ENCODE data around the gene EIF4H. TPM values are rescaled to one million over a fixed set of nuclear protein-coding genes. Genes with fewer than 3 reads are reported as not detected.
"Not testable (repeated sequence)": the region's sequence is repeated elsewhere in the genome, so short reads cannot be mapped to it uniquely, and the experiment has no call there.

Gene EIF4H
- total RNA-seq, 1 donor from 2014 or later = 159 TPM

DNA sequence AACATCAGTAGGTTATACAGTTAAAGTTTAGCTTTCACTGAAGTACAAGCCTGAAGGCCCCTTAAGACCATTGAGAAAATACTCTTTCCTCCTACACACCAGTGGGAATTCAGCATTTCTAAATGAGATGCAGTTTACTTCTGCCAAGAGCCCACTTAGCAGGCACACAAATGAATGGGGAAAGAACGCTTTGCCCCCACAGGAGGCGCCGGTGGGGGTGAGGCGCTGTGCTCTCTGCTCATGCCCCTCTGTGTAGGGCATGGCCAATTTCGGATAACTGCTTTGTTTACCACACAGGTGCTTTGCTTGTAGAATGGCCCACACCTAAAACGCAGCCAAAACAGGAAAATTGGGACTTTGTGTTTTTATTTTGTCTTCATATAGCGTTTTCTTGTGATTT is 19.8 kb downstream of the EIF4H start:
- no peak for DNase-seq
- H3K27me3 ChIP-seq (ENCODE audit: low read depth) = no peaks in the 10 kb centered on the region
- intact Hi-C loops (cut with micrococcal nuclease) = no loop called here
- H3K4me1 ChIP-seq = peaks cover 2% of the 10 kb centered on the region
- TF ChIP-seq, protein P1, sequence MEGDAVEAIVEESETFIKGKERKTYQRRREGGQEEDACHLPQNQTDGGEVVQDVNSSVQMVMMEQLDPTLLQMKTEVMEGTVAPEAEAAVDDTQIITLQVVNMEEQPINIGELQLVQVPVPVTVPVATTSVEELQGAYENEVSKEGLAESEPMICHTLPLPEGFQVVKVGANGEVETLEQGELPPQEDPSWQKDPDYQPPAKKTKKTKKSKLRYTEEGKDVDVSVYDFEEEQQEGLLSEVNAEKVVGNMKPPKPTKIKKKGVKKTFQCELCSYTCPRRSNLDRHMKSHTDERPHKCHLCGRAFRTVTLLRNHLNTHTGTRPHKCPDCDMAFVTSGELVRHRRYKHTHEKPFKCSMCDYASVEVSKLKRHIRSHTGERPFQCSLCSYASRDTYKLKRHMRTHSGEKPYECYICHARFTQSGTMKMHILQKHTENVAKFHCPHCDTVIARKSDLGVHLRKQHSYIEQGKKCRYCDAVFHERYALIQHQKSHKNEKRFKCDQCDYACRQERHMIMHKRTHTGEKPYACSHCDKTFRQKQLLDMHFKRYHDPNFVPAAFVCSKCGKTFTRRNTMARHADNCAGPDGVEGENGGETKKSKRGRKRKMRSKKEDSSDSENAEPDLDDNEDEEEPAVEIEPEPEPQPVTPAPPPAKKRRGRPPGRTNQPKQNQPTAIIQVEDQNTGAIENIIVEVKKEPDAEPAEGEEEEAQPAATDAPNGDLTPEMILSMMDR (IDR thresholded peaks at IDR 0.05; ENCODE audit: borderline replicate concordance) = no peak
- no peaks in the 10 kb centered on the region for H3K9me3 ChIP-seq (replicated peaks)
- no peak overlapping the region for H3K27ac ChIP-seq (replicated peaks)
- no peak overlapping the region for H3K4me3 ChIP-seq
- peaks cover 90% of the 10 kb centered on the region for H3K36me3 ChIP-seq

DNA sequence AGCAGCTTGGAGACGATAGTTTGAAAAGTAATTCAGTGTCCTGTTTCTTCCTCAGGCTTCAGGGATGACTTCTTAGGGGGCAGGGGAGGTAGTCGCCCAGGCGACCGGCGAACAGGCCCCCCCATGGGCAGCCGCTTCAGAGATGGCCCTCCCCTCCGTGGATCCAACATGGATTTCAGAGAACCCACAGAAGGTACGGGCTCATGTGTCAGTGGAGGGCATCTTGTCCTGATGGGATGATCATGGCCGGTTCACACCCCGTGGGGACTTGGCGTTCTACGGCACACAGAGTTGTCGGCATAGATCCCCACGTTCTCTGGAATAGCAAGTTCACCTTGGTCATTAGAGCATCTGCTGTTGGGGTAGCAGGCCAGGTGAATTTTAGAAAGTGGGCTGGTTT is 20.5 kb downstream of the EIF4H start:
- intact Hi-C loops (cut with micrococcal nuclease) = no loop called here
- Histone ChIP-seq H3K4me3 (no peak overlapping the region), H3K27me3 (ENCODE audit: low read depth) (no peaks in the 10 kb centered on the region), H3K36me3 (peaks cover 83% of the 10 kb centered on the region), H3K27ac (replicated peaks) (no peak overlapping the region), H3K9me3 (replicated peaks) (no peaks in the 10 kb centered on the region), H3K4me1 (no peaks in the 10 kb centered on the region)
- TF ChIP-seq, protein P1 (IDR thresholded peaks at IDR 0.05; ENCODE audit: borderline replicate concordance) = no peak
- DNase-seq = no peak

DNA sequence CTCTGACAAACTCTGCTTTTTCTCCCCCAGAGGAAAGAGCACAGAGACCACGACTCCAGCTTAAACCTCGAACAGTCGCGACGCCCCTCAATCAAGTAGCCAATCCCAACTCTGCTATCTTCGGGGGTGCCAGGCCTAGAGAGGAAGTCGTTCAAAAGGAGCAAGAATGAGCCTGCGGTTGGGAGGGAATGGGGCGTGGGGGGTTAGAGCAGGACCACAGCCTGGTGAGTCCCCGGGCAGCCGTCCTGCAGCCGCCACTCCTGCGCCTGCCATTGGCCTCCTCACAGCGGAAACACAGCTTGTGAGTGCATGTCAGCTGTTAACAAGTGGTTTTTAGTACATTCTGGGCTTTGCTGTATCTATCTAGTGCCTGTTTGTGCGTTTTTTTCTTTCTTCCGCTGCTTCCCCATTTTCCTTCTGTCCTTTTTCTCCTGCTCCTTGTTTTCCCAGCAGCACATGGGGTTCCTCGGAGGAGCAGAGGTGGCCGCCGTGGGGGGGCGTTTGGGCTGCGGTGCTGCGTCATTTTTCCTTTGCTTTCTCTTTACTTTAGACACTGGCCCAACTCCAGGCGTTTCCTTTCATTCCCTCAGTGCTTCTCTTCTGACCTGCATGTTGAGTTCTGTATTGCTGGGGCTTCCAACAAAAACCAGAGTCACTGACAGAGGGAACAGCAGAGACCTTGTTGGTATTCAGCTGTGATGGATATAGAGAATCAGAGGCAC is 21.1 kb downstream of the EIF4H start:
- peaks cover 77% of the 10 kb centered on the region for H3K36me3 ChIP-seq
- intact Hi-C loops (cut with micrococcal nuclease); H3K27me3 ChIP-seq (ENCODE audit: low read depth); H3K4me3 ChIP-seq; H3K4me1 ChIP-seq; H3K27ac ChIP-seq (replicated peaks); DNase-seq; H3K9me3 ChIP-seq (replicated peaks): not testable (repeated sequence)

DNA sequence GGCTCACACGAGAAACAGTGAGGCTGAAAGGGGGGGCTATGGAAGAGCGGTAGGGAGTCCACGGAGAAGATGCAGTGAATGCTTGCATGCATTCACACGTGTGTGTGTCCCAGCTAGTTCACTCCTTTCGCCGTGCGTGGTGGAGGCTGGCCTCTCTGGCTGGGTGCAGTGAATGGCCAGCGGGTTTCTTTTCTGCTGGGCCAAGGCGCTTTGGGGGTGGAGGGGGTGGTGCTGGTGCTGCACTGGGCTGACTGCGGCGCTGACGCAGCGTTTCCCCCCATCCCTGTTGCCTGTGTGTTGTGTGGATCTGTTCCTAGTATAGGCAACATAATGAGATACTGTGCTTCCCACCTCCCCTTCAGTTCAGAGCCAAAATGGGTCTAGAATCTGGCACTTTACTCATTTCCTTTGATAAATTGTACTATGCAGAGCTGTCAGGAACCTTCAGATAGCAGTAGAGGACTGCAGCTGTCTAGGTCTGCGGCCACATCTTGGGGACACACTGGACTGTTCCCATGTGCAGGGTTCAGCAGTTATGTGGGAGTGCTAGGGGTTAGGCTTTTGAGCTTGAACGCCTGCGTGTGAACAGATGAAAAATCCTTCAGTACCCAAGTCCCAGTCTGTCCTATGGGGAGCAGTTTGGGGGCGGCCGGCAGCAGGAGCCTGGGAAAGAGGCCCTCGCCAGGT is 22.0 kb downstream of the EIF4H start:
- H3K27ac ChIP-seq (replicated peaks); H3K9me3 ChIP-seq (replicated peaks); intact Hi-C loops (cut with micrococcal nuclease); H3K4me1 ChIP-seq; H3K27me3 ChIP-seq (ENCODE audit: low read depth); DNase-seq; H3K4me3 ChIP-seq: not testable (repeated sequence)
- H3K36me3 ChIP-seq = peaks cover 69% of the 10 kb centered on the region

DNA sequence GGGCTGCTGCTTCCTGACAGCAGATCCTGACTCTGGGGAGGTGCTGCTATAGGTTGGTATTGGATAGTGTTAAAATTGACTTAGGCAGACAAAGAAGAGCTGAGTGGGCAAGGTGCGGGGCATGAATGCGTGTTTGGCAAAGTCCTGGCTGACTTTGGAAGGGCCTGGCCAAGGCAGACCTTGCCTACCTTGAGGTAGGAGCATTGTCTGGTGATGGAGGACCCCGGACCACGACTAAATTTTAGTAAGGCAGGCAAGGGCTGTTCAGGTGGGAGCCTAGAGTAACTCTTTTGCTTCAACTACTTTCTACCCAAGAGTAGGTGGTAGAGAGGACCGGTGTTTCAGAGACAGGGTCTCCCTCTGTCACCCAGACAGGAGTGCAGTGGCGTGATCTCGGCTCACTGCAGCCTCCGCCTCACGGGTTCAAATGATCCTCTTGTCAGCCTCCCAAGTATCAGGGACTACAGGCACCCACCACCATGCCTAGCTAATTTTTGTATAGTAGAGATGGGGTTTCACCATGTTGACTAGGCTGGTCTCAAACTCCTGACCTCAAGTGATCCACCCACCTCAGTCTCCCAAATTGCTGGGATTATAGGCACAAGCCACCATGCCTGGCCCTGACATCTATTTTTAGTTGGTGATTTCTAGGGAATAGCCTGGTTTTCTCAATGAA is 23.4 kb downstream of the EIF4H start:
- H3K27ac ChIP-seq (replicated peaks) = no peak overlapping the region
- no peaks in the 10 kb centered on the region for H3K9me3 ChIP-seq (replicated peaks)
- H3K4me3 ChIP-seq = no peak overlapping the region
- H3K27me3 ChIP-seq (ENCODE audit: low read depth) = no peaks in the 10 kb centered on the region
- no peak for DNase-seq
- intact Hi-C loops (cut with micrococcal nuclease) = no loop called here
- TF ChIP-seq, protein P1 (IDR thresholded peaks at IDR 0.05; ENCODE audit: borderline replicate concordance) = no peak
- H3K4me1 ChIP-seq = no peaks in the 10 kb centered on the region
- H3K36me3 ChIP-seq = peaks cover 55% of the 10 kb centered on the region

DNA sequence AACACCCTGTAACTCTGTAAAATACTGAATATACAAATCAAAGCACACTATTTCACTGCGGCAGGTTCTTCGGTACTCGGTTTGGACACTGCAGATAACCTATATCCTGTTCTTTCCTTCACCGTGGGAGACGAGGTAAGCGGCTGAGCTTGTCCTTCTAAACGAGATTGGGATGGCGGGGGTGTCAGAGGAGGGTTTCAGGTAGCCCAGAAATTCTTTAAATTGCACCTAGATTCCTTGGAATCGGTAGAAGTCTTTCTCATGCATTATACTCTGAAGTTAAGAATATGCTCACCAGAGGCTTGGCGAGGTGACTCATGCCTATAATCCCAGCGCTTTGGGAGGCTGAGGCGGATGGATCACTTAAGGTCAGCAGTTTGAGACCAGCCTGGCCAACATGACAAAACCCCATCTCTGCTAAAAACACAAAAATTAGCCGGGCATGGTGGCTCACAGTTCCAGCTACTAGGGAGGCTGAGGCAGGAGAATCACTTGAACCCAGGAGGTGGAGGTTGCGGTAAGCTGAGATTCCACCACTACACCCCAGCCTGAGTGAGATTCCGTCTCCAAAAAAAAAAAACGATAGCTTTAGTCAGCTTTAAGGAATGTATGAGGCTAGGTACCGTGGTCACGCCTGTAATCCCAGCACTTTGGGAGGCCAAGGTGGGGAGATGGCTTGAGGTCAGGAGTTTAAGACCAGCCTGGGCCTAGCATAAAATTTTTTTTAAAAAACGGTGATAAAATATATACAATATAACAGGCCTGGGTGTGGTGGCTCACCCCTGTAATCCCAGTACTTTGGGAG is 25.6 kb downstream of the EIF4H start:
- TF ChIP-seq, protein P1 (IDR thresholded peaks at IDR 0.05; ENCODE audit: borderline replicate concordance) = no peak
- no peak overlapping the region for H3K27ac ChIP-seq (replicated peaks)
- no peak overlapping the region for H3K4me3 ChIP-seq
- H3K36me3 ChIP-seq = peaks cover 33% of the 10 kb centered on the region
- no peaks in the 10 kb centered on the region for H3K4me1 ChIP-seq
- H3K27me3 ChIP-seq (ENCODE audit: low read depth) = no peaks in the 10 kb centered on the region
- DNase-seq = no peak
- no peaks in the 10 kb centered on the region for H3K9me3 ChIP-seq (replicated peaks)
- intact Hi-C loops (cut with micrococcal nuclease) = no loop called here
